Activated CD4-positive, alpha-beta T cell treated with anti-CD3 and anti-CD28 coated beads for 1 hour (primary cell): Measurements from ENCODE around the gene STARD4.

Experiments
- DNase-seq: peaks from one replicate; pipeline ENCODE4 v3.0.0-alpha.2; 2020

STARD4 gene

DNA sequence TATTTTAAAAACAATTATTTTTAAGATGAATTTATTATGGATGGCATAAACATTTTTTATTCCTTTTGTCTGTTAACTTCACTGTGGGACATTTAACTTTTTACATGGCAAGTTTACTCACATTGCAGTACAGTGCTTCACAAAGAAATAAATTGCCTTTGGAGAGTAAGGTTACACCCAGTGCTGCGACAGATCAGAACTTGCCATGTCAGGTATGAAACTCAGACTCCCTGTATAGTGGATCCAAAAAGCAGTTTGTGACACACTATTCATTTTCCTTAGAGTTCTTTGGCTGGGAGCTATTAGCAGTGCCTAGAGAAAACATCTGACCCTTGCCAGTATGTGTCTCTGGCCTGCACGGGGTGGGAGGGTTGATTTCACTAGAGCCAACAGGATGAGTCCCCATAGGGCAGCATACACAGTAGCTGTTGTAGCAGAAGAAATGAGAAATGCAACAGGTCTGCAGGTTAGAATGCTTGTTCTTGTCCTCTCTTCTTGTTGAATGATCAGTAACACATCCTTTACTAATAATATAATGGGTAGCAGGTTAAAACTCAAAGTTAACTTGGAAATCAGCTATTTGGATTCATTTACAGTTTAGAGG is 42.9 kb downstream of the STARD4 start:
- DNase-seq, result no peak

- no peak for DNase-seq
Observed at GRCh38 chr5:111463311-111463710, 49.0 kb downstream of the STARD4 start.

DNA sequence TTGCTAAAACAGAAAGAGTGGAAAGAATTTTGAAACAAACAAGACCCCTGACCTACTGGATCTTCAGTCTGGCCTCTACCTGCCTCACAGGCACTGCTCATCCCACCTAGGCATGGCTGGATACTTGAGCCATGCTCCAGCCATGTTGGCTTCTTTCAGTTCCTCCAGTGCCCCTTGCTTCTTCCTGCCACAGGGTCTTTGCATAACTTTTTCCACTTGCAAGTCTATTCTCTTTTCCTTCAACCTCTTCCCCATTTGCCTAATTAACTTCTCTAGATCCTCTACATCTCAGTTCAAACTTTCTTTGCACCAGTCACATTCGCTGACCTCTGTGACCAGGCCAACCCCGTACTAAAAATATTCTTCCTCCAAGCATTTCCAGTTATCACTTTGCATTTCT is 50.4 kb downstream of the STARD4 start:
- no peak for DNase-seq

GRCh38 chr5:111461255-111461671 is 51.1 kb downstream of the STARD4 start:
- no peak for DNase-seq

DNA sequence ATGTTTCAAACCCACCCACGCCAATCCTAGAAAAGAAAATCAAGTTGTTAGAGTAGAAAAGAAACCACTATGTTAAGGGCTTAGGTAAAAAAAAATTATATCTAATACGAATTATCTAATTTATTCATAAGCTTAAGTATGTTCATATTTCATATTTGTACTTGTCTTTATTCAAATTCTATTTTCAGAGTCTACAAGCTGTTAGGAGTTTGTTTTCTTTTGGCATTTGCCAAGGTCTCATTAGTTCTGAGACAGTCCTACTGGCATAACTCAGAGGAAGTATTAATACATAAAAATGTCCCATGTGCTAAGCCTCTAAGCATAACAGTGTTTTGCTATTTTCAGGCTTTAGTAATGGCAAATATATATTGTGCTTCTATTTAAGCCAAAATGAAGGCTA is 57.6 kb downstream of the STARD4 start:
- DNase-seq, result no peak

GRCh38 chr5:111454198-111454622 is 58.1 kb downstream of the STARD4 start:
- no peak for DNase-seq

DNA sequence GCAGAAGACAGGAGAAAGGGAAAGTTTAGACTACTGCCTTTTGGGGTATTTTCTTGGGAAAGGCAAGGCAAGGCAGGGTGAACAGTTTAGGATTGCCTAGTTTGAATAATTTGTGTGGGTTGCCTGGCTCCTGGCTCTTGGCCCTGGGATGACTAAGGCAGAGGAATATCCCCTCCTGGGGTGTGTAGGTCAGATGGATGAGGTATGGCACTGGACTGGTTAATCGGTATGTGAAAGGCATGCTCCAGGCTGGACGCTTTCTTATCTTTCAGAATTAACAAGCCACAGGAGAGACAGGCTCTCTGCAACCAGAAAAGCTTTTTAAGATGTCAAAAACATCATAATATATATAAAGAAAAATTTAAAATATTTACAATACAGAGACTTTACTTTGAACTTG is 58.6 kb downstream of the STARD4 start:
- no peak for DNase-seq

GRCh38 chr5:111453295-111453694 is 59.0 kb downstream of the STARD4 start:
- no peak for DNase-seq

- DNase-seq, result no peak
Observed at GRCh38 chr5:111447822-111448221, 64.5 kb downstream of the STARD4 start.

- DNase-seq, result no peak
Observed at GRCh38 chr5:111447099-111447498, 65.2 kb downstream of the STARD4 start.
